CD4-positive, alpha-beta T cell treated with Interleukin-4 for 4 hours (primary cell): ENCODE data around the gene EPHA6.

ENCODE experiments used
- DNase-seq: peaks from one replicate; pipeline ENCODE4 v3.0.0-alpha.2; 2020

EPHA6 gene

DNA sequence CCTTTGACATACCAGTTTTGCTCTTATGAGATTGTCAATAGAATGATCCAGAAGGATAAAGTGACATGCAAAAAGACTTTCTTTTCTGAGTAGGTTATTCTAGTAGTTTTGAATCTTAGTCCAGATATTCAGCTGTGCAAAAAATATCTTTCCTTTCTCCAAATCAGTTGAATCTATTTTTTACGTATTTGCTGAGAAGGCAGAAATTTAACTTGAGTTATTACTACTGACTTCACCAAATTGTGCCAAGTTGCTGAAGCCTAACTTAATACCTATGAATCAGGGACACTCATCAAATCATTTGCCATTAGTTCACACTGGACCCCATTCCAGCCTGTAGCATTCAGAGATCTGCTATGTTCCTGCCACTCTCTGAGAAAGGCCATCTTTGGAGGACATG lies 215.6 kb downstream of the EPHA6 start:
- no peak for DNase-seq

DNA sequence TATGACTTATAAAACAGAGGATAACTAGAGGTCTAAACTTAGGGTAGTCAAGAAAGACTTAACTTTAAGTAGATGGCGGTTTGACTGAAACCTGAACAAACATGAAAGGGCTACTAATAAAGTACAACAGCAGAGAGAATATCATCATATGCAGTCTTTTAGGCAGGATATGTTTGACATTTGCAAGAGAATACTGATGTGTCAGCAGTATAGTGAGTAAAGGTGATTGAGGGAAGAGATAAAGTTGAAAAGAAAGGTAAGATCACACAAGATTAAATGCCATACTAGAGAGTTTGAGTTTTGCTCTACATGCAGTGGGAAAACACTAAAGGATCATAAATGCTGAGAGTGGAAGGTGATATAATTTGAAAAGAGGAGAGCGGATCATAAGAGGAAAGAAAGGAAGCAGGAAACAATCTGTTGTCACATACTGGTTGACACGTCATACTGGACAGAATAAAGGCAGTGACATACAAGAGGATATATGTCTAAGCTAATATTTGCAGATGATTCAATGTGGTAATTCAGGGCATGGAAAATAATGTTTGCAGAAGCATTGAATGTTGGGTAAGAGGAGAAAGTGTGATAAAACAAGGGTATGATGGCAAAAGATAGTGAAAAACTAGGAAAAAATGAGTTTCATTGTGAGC lies 223.0 kb downstream of the EPHA6 start:
- no peak for DNase-seq

DNA sequence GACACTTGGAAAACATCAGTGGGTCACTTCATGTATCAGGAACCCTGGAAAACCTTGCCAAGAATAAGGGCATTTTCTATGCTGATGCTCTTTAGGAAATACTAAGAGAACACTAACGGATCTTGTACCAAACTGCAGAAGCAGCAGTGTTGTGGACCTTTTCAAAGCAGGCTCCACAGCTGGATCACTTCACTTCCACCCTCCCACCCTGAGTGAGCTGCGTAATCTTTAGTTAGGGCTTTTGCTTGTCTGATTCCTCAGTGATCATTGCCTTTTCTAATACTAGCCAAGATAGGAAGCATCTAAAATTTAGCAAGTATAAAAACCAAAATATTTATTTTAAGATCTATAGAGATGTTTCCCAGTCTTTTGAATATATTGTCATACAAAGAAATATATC lies 229.0 kb downstream of the EPHA6 start:
- DNase-seq, result no peak

DNA sequence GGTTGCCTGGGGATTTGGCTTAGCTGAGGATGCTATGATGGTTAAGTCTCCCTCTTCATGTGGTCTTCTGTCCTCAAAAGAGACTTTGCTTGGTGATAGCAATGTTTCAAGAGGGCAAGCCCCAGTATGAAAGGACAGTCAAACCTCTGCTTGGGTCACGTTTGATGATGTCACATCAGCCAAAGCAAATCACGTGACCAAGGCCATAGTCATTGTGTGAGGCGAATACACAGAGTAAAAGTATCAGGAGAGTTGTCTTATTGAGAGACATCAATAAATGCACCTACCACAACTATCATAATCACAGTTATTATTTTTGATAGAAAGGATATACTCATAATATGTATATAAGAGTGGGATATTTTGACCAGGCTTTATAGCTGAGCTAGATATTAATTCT lies 243.0 kb downstream of the EPHA6 start:
- no peak for DNase-seq

DNA sequence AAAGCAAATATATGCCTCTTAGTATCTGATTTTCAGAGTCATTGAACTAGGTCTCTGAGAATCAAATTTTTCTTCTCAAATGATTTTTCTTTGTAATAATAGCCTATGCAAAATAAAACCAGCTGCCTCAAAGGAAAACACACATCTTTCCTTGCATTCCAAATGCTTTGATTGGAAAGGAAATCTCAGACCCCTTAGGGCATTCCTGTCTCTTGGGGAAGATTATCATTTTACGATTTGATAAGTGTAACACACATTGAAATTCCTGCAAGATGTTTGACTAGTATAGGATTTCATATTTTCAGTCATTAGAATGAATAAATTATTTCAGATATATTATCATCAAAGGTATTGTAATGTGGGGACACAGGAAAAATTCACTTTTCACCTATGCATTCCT lies 244.8 kb downstream of the EPHA6 start:
- DNase-seq, result no peak

DNA sequence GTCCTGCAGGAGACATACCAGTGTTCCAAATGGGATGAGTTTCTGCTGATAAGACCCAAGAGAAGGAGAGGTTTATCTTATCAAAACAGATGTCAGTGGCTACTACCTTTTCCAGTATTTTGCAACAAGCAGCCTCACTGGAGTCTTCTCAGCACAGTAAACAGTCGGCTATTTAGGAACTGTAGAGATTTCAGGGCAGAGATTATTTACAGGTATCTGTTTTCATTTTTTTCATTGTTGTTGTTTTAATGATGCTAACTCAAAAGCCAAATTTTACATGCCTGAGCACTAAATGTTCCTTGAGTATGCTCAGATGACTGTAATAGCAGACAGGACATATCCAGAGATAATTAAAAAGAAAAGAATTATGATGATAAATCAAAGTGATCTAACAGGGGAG lies 252.1 kb downstream of the EPHA6 start:
- DNase-seq, result no peak

DNA sequence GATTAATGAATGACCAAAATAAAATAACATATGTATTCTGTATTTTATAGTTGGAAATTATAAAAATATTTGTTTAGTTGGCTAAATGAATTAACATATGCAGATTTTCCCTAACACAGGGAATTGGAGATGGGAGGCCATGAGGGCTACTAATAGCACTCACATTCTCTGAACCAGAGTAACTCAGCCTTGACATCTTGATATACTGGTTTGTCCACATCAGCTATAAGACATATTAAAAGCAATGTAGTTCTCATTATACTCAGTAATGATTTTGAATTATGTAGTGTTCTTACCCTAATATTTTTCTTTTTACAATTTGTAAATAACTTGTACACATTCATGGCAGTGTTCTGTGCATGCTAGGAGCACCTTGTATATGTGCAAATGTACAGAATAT lies 255.9 kb downstream of the EPHA6 start:
- no peak for DNase-seq

DNA sequence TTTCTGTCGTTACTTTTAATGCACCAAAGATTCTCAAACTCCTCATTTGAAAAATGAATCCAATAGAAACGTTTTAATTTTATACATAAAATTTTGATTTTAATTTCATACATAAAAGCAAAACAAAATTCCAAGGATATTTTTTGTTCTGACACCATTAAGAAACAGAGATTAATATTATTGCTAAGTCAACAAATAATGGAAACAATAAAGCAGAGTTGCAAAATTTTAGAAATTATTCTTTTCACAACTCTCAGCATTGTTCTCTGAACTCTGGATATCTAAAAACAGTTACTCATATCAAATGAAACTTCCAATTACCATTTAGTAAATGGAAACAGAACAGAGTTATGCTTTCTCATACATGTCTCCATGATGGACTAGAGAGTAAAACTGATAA lies 260.2 kb downstream of the EPHA6 start:
- no peak for DNase-seq

DNA sequence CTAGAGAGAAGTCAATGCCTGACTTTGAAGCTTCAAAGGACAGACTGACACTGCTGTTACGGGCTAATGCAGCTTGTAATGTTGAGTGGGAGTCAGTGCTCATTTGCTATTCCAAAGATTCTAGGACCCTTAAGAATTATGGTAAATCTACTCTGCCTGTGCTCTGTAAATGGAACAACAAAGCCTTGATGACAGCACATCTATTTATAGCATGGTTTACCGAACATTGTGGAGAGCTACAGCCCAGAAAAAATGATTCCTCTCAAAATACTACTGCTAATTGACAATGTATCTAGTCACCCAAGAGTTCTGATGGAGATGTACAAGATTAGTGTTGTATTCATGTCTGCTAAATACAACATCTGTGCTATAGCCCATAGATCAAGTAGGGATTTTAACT lies 262.3 kb downstream of the EPHA6 start:
- DNase-seq, result no peak

DNA sequence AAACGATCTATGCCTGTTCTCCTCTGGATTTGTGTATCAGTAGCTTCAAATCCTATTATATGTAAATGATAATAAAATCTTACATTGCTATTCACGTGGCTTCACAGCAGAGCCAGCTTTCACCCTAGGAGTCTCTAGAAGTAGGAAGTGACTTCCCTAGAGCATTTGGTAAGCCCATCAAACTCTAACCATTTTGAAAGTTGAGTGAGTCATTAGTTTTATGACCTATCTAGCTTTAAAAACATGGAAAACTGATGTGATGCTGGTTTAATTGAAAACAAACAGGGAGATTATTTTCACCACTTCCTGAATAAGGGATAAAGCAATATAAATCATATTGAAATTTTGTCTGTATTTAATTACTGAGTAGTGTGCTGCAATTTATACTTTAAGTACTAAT lies 275.2 kb downstream of the EPHA6 start:
- no peak for DNase-seq

DNA sequence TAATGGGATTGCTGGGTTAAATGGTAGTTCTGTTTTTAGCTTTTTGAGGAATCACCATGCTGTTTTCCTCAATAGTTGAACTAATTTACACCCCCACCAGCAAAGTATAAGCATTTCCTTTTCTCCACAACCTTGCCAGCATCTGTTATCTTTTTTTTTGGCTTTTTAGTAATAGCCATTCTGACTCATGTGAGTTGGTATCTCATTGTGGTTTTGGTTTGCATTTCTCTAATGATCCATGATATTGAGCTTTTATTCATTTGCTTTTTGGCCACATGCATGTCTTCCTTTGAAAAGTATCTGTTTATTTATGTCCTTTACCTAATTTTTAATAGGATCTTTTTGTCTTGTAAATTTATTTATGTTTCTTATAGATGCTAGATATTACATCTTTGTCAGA lies 288.2 kb downstream of the EPHA6 start:
- no peak for DNase-seq

DNA sequence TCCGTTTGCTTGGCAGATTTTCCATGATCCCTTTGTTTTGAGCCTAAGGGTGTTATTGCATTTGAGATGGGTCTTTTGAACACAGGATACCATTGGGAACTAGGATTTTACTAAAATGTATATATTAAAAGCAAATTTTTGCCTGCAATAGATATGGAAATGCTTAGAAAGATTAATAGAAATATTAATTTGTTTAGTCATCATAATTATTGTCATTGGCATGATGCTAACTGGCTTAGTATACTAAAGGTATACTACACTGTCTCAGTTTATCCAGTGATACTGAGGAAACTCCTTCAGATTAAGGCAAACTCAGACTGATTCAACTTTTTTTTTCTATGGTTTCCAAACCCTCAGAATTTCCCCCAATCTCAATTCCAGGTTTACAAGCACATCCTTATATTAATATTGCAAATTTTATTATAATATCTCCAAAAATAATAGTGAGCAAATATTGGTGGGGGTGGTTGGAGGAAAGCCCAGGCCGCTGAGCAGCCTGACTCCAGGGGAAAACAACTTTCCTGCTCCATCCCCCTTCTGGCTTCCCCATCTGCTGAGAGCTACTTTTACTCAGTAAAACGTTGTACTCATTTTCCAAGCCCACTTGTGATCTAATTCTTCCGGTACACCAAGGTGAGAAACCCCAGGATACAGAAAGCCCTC lies 291.7 kb downstream of the EPHA6 start:
- DNase-seq, result no peak

DNA sequence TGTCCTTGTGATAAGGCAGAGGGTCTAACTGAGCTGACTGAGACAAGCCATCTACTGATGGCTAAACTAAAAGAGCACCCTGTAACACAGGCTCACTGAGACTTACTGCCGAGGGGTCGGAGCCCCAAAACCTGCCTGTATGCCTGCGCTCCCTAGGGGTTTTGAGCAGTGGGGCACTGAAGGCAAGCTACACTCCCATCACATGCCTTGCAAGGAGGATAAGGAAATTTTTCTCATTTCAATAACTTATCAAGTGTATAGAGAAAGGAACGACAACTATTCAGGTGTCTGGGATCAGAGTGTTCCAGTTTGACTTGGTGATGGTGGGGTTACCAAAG lies 292.2 kb downstream of the EPHA6 start:
- DNase-seq, result no peak

DNA sequence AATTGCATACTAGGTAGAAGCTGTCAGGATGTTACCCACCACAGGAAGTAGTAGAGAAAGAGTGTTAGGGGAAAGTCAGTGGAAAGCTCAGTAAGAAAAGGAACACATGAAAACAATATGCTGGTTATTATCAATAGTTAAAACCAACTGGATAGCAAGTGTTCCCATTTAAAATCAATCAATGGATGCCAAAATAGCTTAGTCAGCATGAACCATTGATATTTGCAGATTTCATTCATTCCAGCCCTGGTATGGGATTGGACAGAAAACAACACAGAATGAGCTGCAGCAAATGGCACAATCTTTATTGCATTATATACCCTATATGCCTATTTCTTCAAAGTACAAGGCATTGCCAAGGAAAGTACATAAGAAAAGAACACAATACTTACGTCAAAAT lies 293.7 kb downstream of the EPHA6 start:
- DNase-seq, result no peak

DNA sequence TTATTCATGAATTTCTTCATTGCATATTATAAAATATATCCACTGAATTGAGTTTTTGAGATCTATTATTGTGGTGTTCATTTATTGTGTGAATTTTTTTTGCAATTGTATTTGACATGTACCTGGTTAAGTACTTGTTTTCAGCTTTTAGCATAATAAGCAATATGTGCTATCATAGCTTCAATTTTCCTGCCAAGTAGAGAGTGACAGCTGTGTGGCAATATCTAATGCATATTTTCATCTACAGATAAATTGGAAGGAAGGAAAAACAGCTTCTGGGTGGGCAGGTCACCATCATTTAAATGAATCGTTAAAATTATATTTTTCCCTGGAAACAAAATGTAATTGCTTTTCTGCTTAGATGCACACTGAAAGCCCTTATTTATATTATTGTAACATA lies 296.9 kb downstream of the EPHA6 start:
- no peak for DNase-seq

DNA sequence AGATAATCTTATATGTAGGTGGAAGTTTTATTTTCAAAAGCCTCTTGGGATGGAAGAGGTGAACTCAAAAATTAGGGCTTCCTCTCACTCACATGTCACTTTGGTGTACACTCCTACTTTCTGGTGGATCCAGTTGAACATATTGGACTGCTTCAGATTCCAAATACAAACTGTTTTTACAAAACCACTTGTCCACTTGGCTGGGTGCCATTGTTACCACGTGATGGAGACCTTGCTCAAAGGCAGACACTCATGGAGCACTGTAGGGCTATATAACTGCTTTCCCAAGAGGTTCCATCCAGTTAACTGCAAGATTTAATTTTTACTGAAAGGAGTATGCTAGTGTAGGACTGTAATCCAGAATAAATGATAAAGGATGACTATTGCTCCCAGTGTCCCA lies 307.0 kb downstream of the EPHA6 start:
- no peak for DNase-seq

DNA sequence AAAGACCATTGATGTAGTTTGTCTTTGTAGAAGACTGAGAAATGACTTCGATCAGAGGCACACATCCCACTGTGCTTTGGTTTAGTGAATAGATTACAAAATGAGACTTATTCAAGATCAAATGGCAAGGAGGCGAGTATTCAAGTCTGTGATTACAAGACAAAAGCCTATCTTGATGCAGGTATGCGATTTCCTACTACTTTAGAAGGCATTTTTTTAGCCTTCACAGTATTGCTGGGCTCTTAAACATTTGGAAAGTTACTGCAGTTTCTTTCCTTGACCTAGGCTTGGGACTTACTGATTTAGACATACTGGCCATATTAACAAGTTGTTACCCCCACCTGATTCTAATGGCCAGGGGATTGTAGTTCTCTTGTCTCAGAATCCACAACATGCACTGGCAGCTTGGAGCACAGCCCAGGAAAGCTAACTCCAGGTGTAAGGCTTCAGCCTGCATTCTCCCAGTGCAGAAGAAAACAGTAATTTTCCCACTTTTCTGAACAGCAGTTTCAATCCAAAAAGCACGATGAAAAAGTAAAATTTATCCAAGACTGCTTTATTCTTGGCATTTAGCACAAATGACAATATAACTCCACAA lies 311.6 kb downstream of the EPHA6 start:
- no peak for DNase-seq

DNA sequence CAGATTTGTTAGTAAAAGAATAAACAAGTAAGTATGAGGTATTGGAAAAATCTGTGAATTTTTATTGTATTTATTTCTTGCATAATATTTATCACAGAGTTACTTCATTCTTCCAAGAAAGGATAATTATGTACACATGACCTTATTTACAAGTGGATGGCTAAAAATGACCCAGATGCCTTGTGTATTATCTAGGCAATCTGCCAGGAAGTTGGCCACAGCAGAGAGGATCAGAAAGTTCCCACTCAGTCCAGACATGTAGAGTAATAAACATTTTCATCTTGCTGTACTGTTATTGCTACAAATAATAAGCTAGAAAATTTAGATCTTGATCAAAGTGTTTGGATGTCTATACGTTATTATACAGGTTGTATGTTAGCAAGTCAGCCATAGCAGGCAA lies 317.1 kb downstream of the EPHA6 start:
- no peak for DNase-seq

DNA sequence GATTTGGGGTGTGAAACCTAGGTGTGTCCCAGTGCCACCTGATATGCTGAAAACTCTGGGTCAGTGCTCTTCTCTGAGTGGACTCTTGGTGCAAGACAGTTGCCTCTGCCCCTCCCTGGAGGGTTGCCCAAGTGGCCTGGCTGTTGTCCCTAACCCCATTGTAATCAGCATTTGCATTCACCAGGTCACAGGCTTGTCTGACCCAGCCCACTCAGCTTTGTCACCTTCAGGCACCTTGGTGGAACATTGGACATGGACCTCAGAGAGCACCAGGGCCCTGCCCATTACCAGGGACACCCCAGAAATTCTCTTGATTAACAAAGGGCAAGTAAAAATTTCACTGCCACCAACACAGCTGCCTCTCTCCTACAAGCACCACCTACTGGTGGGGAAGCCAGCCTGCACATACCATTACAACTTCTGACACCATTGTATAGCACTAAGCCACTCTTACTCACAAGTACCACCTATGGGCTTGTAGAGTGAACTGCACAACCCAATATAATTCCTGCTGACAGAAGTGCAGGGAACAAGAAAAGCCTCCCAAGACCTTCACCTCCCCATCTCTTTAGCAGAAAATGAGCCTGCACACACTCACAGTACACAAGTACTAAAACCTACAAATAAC lies 324.6 kb downstream of the EPHA6 start:
- DNase-seq, result no peak

DNA sequence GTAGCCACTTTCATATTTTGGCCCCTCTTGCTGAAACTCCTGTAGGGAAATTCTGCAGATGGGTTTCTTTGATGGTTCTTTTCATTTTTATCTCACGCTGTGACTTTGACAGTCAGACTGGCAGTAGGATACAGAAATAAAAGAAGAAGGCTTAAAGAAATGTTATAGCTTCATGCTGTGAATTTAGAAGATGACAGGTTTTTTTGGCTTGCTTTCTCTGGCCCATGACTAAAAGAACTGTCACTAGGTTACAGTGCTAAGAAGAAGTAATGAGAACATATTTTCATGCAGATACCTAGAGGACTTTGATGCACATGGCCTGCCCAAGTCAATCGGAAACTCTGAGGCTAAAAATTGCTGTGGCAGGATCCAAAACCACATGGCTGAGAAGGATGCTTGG lies 334.5 kb downstream of the EPHA6 start:
- no peak for DNase-seq

DNA sequence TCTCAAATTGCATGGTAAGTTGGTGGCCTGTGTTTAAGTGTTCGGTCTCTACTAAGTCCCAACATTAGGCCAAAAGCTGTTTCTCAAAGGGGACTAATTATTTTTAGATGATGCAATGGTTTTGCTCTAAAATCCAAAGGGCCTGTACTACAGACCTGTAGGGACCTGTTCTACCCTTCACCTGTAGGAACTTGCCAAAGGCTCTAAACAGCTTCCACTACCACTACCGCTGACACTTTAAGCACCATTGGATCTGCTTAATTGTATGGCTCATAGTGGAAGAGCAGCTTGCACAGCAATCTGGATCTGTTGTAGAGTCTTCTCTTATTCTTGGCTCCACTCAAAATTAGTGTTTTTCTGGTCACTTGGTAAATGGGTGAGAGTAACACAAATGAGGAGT lies 346.8 kb downstream of the EPHA6 start:
- no peak for DNase-seq

DNA sequence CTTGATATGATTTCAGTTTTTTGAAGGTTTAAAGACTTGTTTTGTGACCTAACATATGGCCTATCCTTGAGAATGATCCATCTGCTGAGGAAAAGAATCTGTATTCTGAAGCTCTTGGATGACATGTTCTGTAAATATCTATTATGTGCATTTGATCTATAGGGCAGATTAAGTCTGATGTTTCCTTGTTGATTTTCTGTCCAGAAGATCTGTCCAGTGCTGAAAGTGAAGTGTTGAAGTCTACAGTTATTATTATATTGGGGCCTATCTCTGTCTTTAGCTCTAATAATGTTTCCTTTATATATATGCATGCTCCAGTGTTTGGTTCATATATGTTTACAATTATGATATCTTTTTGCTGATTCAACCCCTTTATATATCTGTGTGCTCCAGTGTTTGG lies 362.8 kb downstream of the EPHA6 start:
- DNase-seq, result no peak

DNA sequence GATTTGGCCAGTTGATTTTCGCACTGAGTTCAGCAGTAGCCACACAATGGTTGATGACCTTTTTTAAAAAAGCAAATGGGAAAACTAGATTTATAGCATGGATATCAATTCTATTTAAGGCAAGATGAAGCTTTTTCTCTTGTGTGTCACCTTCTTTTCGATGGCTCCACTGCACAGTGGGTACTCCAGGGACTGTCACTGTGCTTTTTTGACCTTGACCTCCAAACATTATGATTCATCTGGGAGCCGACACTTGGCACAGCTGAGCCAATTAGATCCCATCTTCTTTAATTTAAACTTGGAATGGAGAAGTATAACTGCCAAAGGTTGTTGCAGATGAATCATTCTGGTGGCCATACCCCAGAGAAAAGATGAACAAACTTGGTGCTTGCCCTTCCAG lies 367.3 kb downstream of the EPHA6 start:
- DNase-seq, result no peak

DNA sequence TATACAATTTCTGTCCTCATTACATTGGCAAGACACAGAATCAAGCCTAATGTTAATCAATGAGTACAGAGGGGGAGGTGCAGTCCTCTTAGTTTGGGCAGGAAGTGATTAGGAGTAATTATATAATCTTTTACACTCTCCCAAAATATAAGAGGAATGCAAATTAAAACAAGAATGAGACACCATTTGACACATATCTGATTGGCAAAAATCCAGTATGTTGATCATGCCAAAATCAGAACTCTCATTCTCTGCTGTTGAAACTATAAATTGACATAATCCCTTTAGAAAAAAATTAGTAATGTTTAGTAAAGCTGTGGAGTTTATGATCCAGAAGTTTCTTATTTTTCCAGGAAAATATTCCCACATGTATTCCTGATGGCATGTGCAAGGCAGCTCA lies 373.4 kb downstream of the EPHA6 start:
- DNase-seq, result no peak

DNA sequence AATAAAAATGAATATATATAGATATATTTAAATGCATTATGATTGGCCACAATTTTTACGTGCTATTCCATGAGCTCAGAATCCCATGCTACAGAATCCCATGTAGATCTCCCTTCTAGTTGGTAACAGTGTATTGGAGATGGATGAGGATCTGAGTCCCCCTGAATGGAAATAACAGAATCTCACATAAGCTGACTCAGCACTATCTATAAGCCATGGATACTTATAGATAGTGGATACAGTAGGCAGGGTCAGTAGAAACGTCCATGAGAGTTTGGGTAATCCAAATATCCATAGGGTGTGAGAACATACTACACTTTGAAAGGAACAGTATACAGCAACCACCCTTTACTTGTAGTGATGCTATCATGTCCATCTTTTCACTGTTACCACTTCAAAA lies 375.4 kb downstream of the EPHA6 start:
- no peak for DNase-seq
